Activated CD4-positive, alpha-beta T cell treated with anti-CD3 and anti-CD28 coated beads for 1 hour (primary cell): ENCODE results near the gene KCND2.
"Not testable (repeated sequence)": the region's sequence is repeated elsewhere in the genome, so short reads cannot be mapped to it uniquely, and the experiment has no call there.

Experiments used
- DNase-seq: peaks from one replicate; pipeline ENCODE4 v3.0.0-alpha.2; 2020

KCND2 gene

DNA sequence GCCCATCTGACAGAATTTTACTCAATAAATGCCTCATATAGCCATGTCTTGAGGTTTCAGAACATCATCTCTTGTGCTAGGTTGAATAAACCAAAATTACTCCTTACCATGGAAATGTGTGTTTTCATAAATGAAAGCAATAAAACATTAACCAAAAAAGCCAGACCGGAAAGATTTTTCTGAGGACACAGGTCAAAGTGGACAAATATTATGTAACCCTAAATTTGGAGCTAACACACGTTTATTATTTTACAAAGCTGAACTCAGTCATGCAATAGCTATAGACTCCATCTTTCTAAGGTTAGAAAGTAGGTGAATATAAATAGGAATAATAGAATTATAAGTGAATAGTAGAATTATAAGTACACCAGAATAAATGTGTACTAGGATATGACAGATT, 315.9 kb downstream of the KCND2 start:
- no peak for DNase-seq

DNA sequence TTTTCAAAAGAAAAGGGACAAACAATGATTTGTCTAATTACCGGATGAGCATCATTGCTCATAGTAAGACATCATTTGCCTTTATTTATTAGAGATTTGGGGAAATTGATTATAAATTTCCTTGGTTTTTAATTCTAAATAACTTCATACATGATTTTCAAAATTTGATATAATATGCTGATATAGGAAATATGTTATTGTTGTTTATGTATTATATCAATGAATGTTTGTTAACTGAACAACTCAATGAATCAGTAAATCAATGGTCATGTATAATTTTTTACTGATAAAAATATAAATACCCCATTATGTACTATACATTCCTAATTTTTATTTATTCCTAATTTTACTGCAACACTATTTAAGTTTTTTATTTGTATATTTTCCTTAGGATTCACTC, 327.6 kb downstream of the KCND2 start:
- DNase-seq: no peak

DNA sequence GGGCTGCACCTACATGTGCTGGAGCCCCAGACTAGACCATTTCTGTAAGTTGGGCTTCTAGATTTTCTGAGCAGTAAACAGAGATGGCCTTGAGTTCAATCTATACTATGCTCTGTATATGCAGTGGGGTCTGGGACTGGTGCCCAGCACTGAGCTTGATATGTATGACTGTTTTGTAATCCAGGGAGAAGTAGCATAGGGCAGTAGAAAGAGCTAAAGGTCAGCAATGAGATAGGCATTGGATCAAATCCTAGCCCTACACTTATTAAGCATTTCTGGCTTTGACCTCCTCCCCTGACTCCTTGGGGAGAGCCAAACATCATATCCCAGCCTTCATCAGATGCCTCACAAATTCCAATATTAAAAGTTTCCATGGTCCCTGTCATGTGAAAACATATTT, 330.4 kb downstream of the KCND2 start:
- no peak for DNase-seq

DNA sequence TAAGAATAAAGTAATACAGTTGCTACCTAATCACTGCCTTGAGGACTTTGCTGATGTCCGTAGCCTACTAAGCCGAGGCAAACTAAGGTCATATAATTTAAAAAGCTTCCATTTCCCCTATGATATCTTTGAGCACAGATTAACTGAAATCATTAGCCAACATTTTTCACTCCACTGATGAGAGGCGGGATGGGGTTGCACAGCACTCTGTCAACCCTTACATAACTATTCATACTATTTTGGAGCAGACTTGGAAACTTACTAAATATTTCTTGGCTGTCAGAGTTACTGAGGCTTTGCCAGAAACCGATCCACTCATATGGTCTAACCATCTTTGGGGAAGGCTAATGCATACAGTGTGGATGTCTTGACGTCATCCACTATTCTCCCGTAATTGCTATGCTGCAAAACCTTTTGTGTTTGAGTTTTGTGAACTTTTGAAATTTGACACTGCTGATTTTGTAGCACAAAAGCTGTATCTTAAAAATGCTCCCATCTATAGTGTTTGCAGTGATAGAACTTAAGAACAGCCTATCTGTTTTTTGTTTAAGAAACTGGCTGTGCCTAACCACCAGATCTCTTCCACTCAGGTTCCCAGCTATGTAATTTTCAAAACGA, 336.3 kb downstream of the KCND2 start:
- DNase-seq: no peak

DNA sequence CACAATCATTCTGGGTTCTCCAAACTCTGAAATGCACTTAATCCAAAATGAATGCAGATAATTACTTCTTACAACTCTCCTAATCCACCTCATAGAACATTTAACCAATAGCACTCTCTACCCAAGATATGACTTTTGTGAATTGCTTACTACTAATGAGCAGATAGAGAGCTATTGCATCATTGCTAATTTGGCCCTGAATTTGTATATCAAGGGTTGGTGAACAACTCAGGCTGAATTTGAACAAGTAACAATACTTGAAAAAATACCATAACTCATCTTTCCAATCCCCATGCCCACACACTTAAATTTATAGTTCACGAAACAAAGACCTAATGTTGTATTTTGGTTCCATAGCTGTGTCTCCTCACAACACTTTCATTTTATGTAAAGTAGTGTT, 339.0 kb downstream of the KCND2 start:
- no peak for DNase-seq

DNA sequence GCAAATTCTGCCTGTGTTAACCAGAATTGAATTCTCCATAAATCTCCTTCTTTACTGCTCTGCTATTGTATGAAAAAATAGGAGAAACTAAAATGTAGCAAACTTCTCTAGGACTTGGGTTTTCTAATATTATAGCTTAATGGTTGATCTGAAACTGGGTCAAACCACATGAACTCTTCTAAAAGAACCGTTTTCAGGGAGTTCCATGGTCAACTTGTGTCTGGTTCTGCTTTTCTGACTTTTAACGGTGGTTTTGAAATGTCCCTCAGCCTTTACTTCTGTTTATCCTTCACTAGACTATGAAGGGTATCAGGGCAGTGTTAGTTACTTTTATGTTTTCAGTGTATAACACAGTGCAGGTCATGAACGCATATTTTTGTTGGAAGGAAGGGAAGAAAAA, 342.7 kb downstream of the KCND2 start:
- no peak for DNase-seq

DNA sequence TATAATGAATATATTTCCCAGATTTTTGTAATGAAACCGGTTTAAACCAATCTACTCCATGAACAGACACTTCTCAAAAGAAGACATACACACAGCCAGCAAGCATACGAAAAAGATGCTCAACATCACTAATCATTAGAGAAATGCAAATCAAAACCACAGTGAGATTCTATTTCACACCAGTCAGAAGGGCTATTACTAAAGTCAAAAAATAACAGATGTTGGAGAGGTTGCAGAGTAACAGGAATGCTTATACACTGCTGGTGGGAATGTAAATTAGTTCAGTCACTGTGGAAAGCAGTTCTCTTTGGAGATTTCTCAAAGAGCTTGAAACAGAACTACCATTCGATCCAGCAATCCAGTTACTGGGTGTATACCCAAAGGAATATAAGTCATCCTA, 344.3 kb downstream of the KCND2 start:
- no peak for DNase-seq

DNA sequence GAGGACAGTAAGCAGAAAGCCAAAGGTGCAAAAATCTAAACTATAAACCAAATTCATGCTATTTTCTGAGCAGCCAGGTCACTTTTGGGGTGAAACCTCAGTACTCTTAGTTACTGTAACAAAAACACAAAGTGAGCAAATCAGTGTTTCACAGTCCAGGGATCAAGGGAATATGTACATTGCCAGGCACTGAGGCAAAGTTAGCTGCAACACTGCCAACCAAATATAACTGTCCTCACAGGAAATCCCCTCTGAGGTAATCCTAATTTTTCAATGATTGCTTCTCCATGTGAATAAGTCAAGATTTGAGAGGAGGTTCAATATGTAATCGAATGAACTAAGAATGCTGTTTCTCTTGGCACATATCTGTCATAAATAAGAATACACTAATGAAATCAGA, 355.3 kb downstream of the KCND2 start:
- no peak for DNase-seq

DNA sequence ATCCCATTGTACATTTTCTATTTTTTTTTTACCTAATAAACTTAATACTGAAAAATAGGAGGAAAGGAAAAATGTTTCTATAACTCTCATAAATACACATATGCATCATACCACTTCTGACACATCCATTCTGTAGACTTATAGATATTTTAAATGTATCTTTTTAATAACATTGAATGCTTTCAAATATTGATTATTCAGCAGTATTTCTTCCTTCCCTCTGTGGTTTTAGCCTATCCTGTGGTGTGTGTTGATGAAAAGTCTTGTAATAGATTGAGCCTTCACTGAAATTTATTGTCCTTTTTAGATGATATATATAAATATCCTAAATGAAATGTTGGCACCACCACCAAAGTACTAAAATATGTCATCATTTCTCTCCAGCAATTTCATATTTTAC, 366.9 kb downstream of the KCND2 start:
- DNase-seq: no peak

DNA sequence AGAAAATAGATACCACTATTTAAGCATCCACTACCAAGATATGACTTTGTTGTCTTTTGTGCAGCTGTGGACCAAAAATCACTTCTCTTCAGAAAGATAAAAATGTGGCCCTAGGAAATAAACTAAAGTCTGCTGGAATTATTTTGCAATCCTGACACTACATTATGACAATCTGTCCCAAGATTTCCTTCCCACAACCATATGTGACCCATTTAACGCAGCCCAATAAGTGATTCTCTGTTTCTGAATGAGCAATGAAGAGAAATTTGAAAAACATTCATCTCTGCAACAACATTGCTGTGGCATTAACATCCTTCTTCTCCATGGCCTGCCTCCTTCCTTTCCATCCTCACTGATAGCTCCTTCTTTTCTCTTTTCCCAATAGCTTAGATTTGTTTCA, 373.0 kb downstream of the KCND2 start:
- no peak for DNase-seq

DNA sequence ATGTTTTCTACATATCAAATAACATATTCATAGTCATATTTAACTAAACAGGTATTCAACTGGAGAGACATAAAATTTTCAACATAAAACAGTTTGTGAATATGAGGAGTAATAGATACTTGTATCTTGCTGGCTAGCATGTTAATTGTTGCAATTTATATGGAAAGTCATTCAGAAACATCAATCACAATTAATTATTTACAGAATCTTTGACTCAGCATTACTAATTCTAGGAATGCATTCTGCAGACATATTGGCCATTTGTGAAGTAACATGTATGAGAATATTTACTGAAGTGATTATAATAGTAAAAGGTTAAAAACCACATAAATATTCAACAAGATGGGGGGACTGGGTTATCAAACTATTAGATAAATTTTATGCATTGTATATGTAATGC, 381.3 kb downstream of the KCND2 start:
- DNase-seq: no peak

DNA sequence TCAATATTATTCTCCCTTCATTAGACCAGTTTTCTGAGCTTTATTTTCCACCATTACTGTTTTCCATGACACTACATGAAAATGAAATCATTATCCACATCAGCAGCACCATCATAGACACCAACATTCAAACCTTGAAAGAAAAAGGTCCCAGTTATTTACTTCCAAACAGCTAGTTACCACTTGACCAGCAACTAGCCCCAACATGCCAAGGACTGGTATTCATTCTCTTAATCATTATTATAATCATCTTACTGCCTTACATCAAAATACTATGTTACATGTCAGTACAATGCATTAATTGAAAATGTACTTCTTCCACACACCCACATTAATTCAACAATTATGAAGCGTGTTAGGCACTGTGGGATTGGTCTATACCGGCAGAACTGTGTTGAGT, 385.5 kb downstream of the KCND2 start:
- DNase-seq: no peak

DNA sequence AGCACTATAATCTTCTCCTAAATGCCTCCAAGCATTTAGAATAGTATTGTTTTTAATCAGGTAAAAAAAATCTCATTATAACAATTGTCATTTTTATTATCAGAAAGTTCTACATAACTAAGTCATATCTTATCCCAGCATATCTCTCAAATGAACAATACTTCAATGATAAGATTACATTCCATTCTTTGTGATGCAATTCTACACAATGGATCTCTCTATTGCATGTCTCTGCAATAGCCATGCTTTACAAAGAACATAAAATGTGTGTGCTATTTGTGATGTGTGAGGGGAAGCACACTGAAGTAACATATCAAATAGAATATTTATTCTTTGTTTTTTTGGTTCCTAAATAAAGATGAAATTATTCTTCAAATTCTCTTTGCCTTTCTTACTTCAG, 389.3 kb downstream of the KCND2 start:
- DNase-seq: no peak

DNA sequence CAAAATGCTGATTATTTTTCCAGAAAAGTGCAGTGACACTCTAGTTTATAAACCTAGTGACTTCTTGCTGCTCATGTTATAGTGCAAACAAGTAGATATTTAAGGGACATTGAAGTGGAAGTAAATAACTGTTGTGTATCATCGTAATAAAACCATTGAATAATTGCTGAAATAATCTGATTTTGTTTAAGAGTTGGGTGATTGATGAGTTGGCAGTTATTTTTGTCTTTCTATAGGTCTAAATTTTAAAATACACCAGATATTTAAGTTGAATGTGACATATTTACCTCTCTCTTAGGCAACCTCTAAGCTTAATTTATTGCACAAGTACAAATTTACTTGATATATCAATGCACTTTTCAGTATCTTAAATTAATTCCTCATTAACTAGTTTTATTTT, 392.1 kb downstream of the KCND2 start:
- DNase-seq: no peak

DNA sequence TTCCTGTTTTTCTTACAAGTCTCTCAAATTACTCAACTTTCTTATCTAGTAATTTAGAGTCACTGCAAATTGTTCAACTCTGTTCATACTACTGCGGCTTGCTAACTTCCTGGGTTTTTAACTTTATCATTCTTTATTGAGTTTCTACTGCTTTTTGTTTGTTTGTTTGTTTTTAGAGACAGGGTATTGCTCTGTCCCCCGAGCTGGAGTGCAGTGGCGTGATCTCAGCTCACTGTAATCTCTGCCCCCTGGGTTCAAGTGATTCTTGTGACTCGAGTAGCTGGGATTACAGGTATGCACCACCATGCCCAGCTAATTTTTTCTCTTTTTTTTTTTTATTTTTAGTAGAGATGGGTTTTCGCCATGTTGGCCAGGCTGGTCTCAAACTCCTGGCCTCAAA, 402.1 kb downstream of the KCND2 start:
- DNase-seq: no peak

DNA sequence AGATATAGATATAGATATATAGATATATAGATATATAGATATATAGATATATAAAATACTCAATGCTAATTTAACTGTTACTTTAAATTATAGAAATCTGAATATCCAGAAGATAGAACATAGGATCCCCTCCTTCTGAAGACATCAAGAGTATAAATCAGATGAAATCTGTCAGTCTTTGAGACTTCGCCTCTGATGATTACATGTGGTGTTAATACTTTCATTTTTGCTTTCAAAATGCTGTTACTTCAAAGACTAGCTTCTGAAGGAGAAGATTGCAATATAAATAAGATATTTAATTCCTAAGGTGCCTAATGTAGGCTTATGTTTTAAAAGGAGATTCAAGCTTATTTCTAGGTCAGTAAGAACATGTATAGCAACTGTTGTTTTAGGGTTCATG, 404.6 kb downstream of the KCND2 start:
- DNase-seq: no peak

DNA sequence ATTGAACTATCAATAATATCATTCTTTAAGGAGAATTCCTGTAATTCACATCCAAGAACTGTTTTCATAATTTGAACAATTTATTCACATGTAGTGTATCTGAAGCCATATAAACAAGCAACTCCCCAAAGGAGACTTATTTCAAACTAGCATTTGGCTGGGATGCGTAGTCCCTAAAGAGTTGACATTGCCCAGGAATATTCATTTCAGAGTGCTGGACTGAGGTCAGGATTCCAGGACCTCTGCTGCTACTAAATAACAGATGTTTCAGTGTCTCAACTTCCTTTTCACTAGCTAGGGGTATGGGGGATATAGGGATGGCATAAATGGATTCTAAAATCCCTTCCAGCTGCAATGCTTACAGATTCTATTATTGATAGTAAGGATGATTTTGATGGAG, 408.0 kb downstream of the KCND2 start:
- no peak for DNase-seq

DNA sequence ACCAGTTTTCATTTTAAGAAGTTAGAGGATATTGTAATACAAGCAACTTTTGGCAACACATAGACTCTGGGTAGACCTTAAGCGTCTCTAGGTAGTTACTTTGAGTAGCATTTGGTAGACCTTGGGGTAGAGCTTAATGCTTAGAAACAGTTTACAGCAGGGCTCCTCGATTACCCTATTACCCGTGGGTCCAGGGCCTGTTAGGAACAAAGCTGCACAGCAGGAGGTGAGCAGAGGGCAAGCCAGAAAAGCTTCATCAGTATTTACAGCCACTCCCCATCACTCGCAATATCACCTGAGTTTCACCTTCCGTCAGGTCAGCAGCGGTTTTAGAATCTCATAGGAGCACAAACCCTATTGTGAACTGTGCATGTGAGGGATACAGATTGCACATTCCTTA, 411.5 kb downstream of the KCND2 start:
- no peak for DNase-seq

DNA sequence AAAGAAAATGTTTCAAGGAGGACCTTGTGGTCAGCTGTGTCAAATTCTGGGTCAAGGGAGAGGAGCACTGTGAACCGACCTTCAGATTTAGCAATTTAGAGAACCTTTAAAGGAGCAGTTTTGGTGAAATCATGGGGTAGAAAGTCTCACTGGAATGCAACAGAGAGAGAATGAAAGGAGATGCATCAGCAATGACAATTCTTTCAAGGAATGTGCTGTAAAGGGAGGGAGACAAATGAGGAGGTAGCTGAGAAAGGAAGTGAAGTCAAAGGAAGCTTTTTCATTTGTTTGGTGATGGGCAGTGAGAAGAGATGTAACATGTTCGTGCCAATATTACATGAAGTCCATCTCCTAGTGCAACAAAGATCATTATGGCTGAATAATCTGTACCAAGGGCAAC, 418.9 kb downstream of the KCND2 start:
- DNase-seq: no peak

DNA sequence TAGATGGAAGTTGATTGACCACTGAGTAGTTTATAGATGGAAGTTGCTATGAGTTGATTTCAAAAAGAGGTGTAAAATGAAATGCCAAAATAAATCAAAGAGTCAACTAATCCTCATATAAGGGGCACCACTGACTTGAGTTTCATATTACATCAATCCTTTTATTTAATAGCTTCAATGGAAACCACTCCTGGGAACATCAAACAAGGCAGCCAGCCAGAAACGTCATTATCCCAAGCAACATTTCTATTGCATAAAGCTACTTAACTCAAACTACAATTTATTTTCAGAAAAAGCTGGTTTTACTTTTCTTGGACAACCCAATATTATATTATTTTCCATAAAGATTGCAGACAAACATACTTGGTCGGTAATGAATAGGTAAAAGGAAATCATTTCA, 422.9 kb downstream of the KCND2 start:
- no peak for DNase-seq

DNA sequence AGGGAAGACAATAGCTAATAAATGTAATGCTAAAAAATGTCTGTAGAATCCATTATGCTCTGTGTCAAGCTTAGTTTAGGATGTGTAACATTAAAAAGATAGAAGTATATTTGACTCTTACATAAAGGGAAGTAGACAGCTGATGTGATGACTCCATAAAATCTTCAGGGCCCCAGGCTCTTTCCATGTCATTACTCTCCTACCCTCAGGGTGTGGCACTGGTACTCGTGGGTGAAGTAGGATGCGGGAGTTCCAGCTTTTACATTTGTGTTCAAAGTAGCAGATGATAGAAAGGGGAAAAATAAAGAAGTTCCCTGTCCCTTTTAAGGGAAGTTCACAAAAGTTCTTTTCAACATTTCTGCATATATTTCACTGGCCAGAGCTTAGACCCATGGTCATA, 427.8 kb downstream of the KCND2 start:
- no peak for DNase-seq

DNA sequence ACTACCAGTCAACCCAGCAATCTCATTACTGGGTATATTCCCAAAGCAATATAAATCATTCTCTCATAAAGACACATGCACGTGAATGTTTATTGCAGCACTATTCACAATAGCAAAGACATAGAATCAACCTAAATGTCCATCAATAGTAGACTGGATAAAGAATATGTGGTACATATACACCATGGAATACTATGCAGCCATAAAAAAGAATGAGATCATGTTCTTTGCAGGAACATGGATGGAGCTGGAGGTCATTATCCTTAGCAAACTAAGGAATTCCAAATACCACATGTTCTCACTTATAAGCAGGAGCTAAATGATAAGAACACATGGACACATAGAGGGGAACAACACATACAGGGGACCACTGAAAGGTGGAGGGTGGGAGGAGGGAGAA, 429.4 kb downstream of the KCND2 start:
- not testable (repeated sequence) for DNase-seq

DNA sequence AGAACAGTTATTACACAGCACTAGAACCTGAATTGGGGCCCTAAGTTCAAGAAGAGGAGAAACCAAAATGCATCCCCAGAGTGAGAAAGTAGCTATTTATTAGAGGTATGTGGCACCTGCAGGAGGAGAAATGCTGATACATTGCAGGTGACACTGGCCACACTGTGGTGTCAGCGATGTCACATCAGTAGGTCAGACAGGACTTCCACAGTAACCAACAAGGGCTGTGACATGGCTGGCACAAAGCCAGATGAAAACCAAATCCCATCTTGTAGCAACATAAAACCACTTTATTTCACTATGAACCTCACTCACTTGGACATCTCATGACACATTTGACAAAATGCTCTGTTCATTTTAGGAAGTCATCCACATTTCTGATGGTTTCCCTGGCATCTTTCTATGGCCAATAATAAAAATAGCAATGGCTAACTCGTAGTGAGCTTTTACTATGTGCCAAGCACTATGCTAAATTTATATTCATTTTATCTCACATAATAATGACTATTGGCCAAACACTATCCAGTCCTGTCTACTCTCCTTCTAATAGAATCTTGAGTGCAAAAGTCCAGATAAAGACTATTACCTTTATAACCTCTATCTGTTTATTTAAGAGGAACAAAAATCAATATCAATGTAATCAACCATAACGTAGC, 430.7 kb downstream of the KCND2 start:
- no peak for DNase-seq

DNA sequence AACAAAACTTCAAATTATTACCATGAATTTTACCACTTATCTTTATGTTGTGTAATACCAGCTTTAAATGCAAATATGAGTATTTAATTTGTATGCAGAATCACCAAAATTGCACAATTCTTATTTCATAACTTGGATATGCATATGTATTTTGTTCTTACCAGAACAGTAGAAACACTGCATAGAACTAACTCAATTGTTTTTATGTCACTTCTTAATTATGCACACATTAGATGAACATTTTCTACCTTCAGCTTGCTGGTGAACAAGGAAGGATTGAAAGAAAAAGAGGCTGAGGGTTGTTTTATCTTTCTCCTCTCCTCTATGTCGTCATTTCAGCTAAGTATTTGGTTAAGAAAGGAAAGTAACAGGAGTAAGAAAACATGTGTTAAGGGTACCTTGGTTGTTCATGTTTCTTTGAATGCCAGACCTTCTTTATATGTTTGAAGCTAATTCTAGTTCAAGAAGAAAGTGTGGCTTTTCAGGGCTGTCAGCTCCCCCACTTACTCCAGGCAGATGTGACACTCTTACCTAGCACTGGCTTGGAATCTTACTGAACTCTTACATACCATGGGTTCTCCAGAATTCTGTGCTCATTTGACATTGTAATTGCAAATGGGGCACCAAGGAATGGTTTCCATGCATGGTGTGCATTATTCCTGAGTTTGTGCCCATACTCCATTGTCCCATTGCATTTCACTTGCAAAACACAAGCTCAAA, 436.4 kb downstream of the KCND2 start:
- DNase-seq: no peak

DNA sequence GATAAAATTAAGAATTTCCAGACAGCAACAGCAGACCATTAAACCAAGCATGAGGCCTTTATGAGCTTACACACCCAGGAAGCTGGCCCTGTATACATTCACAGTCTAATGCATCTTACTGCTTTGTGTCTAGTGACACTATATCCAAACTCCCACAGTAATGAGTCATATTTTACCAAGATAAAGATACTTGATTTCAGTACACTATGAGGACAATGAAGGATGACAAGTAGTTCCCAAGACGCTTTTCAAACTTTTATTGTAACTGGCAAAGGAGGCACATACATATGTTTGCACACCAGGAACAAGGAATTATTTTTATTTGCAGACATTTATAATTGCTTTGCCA, 437.0 kb downstream of the KCND2 start:
- no peak for DNase-seq
